Mammary epithelial cell (primary cell): ENCODE measurements around the gene DISP3.

Experiments
- EZH2 ChIP-seq: IDR thresholded peaks from 2 replicates; pipeline ENCODE4 v1.6.1; 2012; ENCODE audit warnings: low read length, inconsistent platforms, borderline replicate concordance
- TF ChIP-seq, protein P1 (sequence below), 2 donors: IDR thresholded peaks in 1 of 2; conservative IDR thresholded peaks in 1 of 2; 2 replicates each; pipeline ENCODE4 v1.5.1; 2011 to 2012; ENCODE audit warnings: inconsistent platforms in 2 of 2, low read length in 2 of 2, mild to moderate bottlenecking in 2 of 2, control low read depth in 1 of 2, low read depth in 1 of 2; ENCODE audit not compliant: insufficient read depth in 1 of 2; ENCODE audit errors: extremely low read depth in 1 of 2

DNA sequence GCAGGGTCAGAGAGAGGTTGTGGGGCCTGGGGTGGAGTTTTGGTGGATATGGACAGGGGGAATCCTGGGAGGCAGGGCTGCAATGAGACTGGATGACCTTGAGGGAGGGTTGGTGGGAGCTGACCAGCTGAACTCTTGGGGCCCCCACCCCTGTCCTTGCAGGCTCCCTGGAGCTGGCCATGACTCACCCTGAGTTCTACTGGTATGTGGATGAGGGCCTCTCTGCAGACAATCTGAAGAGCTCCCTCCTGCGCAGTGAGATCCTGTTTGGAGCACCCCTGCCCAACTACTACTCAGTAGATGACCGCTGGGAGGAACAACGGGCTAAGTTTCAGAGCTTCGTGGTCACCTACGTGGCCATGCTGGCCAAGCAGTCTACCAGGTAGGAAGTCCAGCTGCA, 23.6 kb downstream of the DISP3 start:
- TF ChIP-seq, protein P1, sequence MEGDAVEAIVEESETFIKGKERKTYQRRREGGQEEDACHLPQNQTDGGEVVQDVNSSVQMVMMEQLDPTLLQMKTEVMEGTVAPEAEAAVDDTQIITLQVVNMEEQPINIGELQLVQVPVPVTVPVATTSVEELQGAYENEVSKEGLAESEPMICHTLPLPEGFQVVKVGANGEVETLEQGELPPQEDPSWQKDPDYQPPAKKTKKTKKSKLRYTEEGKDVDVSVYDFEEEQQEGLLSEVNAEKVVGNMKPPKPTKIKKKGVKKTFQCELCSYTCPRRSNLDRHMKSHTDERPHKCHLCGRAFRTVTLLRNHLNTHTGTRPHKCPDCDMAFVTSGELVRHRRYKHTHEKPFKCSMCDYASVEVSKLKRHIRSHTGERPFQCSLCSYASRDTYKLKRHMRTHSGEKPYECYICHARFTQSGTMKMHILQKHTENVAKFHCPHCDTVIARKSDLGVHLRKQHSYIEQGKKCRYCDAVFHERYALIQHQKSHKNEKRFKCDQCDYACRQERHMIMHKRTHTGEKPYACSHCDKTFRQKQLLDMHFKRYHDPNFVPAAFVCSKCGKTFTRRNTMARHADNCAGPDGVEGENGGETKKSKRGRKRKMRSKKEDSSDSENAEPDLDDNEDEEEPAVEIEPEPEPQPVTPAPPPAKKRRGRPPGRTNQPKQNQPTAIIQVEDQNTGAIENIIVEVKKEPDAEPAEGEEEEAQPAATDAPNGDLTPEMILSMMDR (conservative IDR thresholded peaks at IDR 0.05 in 1 of 2, IDR thresholded peaks at IDR 0.05 in 1 of 2; ENCODE audit: extremely low read depth in 1 of 2, insufficient read depth in 1 of 2, low read depth in 1 of 2, low read length in 2 of 2), result no peak
- TF ChIP-seq EZH2, result no peak
